CD4-positive, alpha-beta T cell treated with Interleukin-1 beta for 1 hour (primary cell): ENCODE data around the gene TOX3.

Experiments
- DNase-seq, 2 donors: peaks; one replicate each; pipeline ENCODE4 v3.0.0-alpha.2; 2020 to 2022

TOX3 gene

DNA sequence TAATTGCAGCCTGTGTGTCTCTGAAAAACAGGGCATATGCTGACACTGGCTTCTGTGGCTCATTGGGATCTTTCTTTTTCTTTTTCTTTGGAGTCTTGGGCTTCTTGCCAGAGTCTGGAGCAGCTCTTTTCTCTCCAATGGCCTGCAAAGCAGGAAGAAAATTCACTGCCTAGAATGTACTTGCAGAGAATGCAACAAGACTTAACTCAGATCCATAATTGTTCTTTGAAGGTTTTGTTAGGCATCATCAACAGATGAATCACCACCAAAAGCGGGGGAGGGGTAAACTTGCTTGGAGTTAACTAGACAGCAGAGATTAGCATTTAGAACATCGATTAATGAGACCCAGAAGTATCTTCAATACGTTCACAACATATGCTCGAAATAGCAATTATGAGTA is 100.9 kb downstream of the TOX3 start:
- DNase-seq, result no peak

GRCh38 chr16:52441886-52442285 is 105.1 kb downstream of the TOX3 start:
- no peak for DNase-seq

- no peak for DNase-seq
Measured at GRCh38 chr16:52440248-52440647, 106.7 kb downstream of the TOX3 start.

GRCh38 chr16:52439750-52440149 is 107.2 kb downstream of the TOX3 start:
- DNase-seq, result no peak

DNA sequence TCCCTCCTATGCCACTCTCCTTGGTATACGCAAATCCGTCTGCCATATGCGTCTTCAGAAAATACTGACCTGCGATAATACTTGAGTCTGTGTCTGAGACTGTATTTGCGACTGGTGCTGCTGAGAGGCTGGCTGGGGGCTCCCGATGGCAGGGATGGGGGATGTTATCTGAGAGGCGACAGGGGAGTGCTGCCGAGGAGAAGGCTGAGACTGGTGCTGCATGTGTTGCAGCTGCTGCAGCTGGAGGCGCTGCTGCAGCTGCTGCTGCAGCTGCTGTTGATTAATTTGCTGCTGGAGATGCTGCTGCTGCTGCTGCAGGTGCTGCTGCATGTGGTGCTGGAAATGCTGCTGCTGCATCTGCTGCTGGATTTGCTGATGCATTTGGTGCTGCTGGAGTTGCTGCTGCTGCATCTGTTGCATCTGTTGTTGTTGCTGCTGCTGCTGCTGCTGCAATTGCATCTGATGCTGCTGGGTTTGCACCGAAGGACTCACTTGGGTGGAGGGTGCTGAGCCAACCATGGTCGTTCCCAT is 107.7 kb downstream of the TOX3 start:
- no peak for DNase-seq

GRCh38 chr16:52437277-52437670 is 109.7 kb downstream of the TOX3 start:
- DNase-seq, result no peak

DNA sequence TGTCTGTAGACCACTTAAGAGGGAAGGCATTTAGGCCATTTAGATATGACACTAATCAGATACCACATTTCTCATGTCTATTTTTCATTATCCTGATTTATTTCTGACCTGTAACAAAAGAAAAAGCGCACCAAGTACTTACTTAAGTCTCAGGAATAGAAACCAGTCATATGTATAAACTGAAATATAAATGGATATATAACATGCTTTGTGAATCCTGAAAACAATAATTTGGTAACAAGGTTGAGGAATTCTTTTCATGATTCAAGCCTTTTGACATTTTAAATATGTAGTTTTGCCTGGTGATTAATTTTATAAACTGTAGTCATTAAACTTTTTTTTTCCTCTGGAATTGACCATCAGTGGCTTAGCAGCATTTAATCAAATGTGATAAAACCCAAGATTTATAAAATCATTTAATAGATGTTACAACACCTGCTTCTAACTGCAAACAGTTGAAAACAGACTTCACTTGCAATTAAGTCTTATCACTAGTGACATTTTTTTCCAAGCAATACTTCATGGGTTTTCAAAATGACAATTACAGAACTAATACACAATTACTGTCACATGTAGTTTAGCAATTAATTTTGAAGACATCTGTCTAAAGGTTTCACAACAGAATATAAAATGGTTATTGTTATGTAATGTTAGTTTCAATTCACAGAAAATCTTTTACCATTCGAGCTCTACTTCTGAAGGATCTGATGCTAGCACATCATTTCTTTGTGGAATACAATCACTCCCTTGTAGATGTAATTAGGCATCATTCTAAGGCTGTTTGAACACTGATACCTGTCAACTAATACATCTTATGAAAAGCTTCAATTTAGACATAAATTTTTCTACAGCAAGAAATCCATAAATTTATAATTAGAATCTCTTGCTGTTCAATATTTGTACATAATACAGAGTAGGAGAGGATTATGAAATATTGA is 110.3 kb downstream of the TOX3 start:
- DNase-seq, result no peak

- DNase-seq, result no peak
Measured at GRCh38 chr16:52434224-52434623, 112.7 kb downstream of the TOX3 start.

DNA sequence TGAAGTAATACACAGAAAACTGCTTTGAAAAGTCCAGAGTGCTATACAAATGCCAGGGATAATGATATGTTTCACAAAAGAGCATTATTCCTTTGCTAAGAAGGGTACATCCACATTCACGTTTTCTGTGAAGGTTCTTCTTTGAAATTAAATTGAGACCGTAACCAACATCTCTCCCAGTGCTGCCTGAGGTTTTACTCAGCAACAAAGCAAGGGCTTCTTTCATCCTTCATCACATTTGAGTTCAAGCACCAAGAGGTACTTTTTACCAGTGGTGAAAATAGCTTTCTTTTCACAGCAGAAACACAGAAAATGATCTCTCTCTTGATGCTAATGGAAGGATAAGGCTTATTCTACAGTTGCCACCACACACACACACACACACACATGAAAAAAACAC is 113.3 kb downstream of the TOX3 start:
- DNase-seq, result no peak

DNA sequence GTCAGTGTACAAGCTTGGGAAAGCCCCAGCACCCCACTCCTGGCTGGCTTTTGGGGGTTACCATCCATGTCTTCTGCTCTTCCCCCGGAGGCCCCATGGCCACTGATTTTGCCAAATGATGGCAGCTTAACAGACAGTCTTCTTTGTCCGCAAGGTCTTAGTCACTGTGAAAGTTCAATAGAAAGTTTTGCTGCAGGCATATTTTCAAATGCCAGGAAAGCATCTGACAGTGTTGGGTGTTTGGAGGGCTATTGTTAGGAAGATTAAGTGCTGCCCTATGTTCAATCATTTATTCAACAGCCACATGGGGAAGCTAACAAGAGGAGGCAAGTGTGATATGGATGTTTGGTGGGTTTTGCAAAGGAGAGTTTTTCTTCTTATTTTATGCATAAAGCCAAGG is 122.4 kb downstream of the TOX3 start:
- no peak for DNase-seq

- DNase-seq, result no peak
Measured at GRCh38 chr16:52422307-52422706, 124.6 kb downstream of the TOX3 start.

GRCh38 chr16:52418201-52418600 is 128.7 kb downstream of the TOX3 start:
- no peak for DNase-seq

- no peak for DNase-seq
Measured at GRCh38 chr16:52416888-52417287, 130.1 kb downstream of the TOX3 start.

- DNase-seq, result no peak
Measured at GRCh38 chr16:52411011-52411410, 135.9 kb downstream of the TOX3 start.

GRCh38 chr16:52408191-52408845 is 138.6 kb downstream of the TOX3 start:
- DNase-seq, result no peak

DNA sequence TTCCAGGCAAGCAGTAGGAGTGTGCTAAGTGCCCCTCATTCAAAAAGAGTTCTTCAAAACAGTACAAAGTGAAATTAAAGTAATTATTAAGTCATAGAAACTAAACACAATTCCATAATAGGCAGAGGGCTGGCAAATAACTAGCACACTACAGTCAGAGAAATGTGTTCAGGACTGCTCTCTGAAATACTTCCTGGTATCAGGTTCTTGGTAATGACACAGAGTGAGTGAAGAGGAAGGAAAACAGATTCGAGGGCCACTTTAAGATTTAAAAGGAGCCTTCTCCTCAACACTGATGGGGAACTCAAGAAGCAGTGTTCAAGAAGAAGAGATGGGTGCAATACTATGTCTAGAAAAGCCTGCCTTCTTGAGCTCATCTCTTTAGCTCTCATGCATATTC is 139.2 kb downstream of the TOX3 start:
- no peak for DNase-seq

DNA sequence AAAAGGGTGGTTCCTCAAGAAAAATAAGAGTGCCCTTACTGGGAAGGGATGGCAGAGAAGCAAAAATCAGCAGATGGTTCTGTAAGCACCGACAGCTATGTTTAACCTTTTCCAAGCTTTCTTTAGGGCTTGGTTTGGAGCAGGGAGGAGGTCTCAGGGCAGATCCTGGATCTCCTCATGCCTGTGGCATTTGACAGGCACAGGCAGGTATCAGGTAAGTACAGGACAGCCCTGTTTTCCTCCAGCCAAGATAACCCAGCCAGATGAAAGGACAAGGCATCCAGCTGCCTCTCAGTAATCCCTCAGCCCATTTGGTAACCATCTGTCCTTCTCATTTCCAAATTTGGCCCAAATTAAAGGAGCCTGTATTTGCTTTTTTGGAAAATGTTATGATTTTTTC is 141.5 kb downstream of the TOX3 start:
- no peak for DNase-seq

GRCh38 chr16:52404546-52404945 is 142.4 kb downstream of the TOX3 start:
- no peak for DNase-seq

DNA sequence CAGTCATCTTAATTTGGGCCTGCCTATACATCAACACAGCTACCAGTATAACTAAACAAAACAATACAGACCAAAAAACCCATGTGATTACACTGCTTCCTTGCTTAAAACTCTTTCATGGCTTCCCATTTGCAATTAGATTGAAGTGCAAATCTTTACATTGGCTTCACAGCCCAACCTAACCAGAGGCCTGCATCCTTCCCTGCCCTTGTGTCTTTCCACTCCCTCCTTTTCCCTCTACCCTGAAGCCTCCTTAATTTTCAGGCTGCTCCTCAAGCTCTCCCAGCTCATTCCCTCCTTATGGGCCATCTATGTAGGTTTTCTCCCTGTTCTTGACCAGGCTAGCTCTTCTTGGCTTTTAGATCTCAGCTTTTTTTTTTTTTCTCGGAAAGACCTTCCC is 147.8 kb downstream of the TOX3 start:
- no peak for DNase-seq

- DNase-seq, result no peak
Measured at GRCh38 chr16:52398491-52398960, 148.4 kb downstream of the TOX3 start.

DNA sequence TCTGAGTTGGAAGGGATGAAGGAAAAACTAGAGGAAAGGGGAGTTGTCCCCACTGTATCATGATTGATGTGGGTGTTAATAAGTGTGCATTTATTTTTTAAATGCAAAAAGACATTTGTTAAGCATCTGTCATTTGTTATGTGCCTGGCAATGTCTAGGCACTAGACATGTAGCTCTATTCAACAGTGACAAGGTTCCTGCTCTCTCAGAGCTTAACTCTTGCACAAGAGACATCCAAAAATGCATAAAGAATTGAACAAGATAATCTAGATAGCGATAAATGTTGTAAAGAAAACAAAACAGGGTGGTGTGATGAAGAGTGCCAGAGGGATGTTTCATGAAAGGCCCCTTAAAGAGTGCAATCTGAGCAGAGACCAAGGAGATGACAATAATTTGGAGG is 148.9 kb downstream of the TOX3 start:
- no peak for DNase-seq

GRCh38 chr16:52393448-52393847 is 153.5 kb downstream of the TOX3 start:
- DNase-seq, result no peak

GRCh38 chr16:52389045-52389444 is 157.9 kb downstream of the TOX3 start:
- no peak for DNase-seq
